Sigmoid colon (tissue), 7 donors: ENCODE data around the gene IQCE. TPM values are rescaled to one million over a fixed set of nuclear protein-coding genes. Genes with fewer than 3 reads are reported as not detected.

Experiments
- DNase-seq: peaks from one replicate; pipeline ENCODE4 v3.0.0-alpha.2; 2019
- H3K27ac ChIP-seq, 4 donors: fragments of 200-600 bp; sonication (generic); one replicate each; pipeline ENCODE4 v1.5.1; 2016 to 2019; ENCODE audit warnings: mild to moderate bottlenecking in 1 of 4
- H3K27me3 ChIP-seq, 3 donors: fragments of 200-600 bp; sonication (generic); one replicate each; pipeline ENCODE4 v1.5.1; 2019; ENCODE audit warnings: mild to moderate bottlenecking in 1 of 3
- H3K36me3 ChIP-seq, 4 donors: fragments of 200-600 bp; sonication (generic); one replicate each; pipeline ENCODE4 v1.5.1; 2016 to 2019
- H3K4me1 ChIP-seq, 4 donors: fragments of 200-600 bp; sonication (generic); one replicate each; pipeline ENCODE4 v1.5.1; 2017 to 2019
- H3K4me3 ChIP-seq, 4 donors: fragments of 200-600 bp; sonication (generic); one replicate each; pipeline ENCODE4 v1.5.1; 2017 to 2019; ENCODE audit warnings: mild to moderate bottlenecking in 2 of 4, moderate library complexity in 1 of 4
- H3K9me3 ChIP-seq, 4 donors: fragments of 200-600 bp in 3 of 4; sonication (generic) in 3 of 4; one replicate each; pipeline versions ENCODE4 v1.5.1 to v1.6.1; 2013 to 2019
- EP300 ChIP-seq, 4 donors: sonication (generic); formaldehyde crosslinking; IDR thresholded peaks; one replicate each; pipeline ENCODE4 v1.6.1; 2017; ENCODE audit warnings: antibody characterized with exemption in 4 of 4
- POLR2A ChIP-seq, 2 donors: fragments of 450-650 bp; IDR thresholded peaks; one replicate each; pipeline ENCODE4 v1.6.1; 2016; ENCODE audit warnings: antibody characterized with exemption in 2 of 2, mild to moderate bottlenecking in 2 of 2, moderate library complexity in 2 of 2
- POLR2AphosphoS5 ChIP-seq, 4 donors: sonication (generic); formaldehyde crosslinking; IDR thresholded peaks; one replicate each; pipeline ENCODE4 v1.6.1; 2017; ENCODE audit warnings: antibody characterized with exemption in 4 of 4
- WGBS, 2 donors: extraction: QIAGEN DNeasy Blood & Tissue Kit; methylation state at CpG; one replicate each; pipeline ENCODE4 v1.1.7; 2013; 5-methylcytosine and 5-hydroxymethylcytosine counted together
- intact Hi-C: fragments of 100-400 bp; cut with DNase I; formaldehyde crosslinking; loops from one replicate; pipeline ENCODE4 v1.15.1; 2023
- polyA plus RNA-seq, 3 donors: library from polyadenylated mRNA; stranded (reverse); fragments of 200-250 nt; gene quantifications; one replicate each; pipeline ENCODE4 v1.2.3, GENCODE V29; 2013
- total RNA-seq, 4 donors: library from RNA; depleted of rRNA; stranded (reverse); fragments of >200 nt; gene quantifications; one replicate each; pipeline ENCODE4 v1.1.0, GENCODE V29; 2016
- TF ChIP-seq, protein P1 (sequence below), 4 experiments: fragments of 450-650 bp in 3 of 4; fragments of 200-600 bp in 1 of 4; IDR thresholded peaks; one replicate each; pipeline ENCODE4 v1.5.1; 2016 to 2019; ENCODE audit warnings: antibody characterized with exemption in 4 of 4, mild to moderate bottlenecking in 3 of 4, moderate library complexity in 2 of 4
- donor health status: healthy with polysubstance abuse.
- donor health status: Bipolar disorder and iron deficiency.
- donor health status: healthy.

IQCE gene
- total and polyA plus RNA-seq, 7 donors = 6.4 to 22.4 (median 9.6) TPM

DNA sequence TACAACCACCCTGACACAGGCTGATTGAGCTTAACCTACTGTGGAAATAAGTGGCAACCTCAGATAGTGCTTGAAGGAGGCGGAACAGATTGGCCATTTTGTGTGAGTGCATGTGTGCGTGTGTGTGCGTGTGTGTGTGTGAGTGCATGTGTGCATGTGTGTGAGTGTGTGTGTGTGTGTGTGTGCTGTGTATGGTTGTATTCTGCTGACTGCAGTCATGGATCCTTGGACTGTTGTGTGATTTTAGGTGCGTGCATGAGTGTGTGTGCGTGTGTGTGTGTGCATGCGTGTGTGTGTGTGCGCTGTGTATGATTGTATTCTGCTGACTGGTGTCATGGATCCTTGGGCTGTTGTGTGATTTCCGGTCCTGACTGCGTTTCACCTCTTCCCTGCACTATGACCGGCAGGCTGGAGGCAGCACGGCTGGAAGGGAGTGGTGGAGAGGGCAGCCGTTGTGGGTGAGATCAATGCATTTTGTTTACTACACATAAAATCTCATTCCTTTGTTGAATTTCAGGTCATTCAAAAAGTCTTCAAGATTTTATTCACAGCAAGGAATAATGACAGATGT is 6.3 kb downstream of the IQCE start:
- intact Hi-C loops = no loop called here
- peaks cover 0 to 19% (median 10%) of the 10 kb centered on the region in 4 donors for H3K4me1 ChIP-seq
- TF ChIP-seq POLR2A (IDR thresholded peaks at IDR 0.05) = no peak
- TF ChIP-seq, protein P1, sequence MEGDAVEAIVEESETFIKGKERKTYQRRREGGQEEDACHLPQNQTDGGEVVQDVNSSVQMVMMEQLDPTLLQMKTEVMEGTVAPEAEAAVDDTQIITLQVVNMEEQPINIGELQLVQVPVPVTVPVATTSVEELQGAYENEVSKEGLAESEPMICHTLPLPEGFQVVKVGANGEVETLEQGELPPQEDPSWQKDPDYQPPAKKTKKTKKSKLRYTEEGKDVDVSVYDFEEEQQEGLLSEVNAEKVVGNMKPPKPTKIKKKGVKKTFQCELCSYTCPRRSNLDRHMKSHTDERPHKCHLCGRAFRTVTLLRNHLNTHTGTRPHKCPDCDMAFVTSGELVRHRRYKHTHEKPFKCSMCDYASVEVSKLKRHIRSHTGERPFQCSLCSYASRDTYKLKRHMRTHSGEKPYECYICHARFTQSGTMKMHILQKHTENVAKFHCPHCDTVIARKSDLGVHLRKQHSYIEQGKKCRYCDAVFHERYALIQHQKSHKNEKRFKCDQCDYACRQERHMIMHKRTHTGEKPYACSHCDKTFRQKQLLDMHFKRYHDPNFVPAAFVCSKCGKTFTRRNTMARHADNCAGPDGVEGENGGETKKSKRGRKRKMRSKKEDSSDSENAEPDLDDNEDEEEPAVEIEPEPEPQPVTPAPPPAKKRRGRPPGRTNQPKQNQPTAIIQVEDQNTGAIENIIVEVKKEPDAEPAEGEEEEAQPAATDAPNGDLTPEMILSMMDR (IDR thresholded peaks at IDR 0.05) = no peak
- no peak for TF ChIP-seq POLR2AphosphoS5 (IDR thresholded peaks at IDR 0.05)
- no peak for TF ChIP-seq EP300 (IDR thresholded peaks at IDR 0.05)

GRCh38 chr7:2566348-2566889 is 7.6 kb downstream of the IQCE start:
- TF ChIP-seq POLR2A (IDR thresholded peaks at IDR 0.05) (no peak), EP300 (IDR thresholded peaks at IDR 0.05) (no peak), POLR2AphosphoS5 (IDR thresholded peaks at IDR 0.05) (no peak)
- TF ChIP-seq, protein P1 (IDR thresholded peaks at IDR 0.05) = no peak
- Histone ChIP-seq H3K27me3 (no peaks in the 10 kb centered on the region), H3K27ac (no peak overlapping the region), H3K36me3 (peaks cover 0 to 2% (median 0%) of the 10 kb centered on the region in 4 donors), H3K4me1 (peaks cover 0 to 12% (median 6%) of the 10 kb centered on the region in 4 donors), H3K4me3 (no peak overlapping the region), H3K9me3 (no peaks in the 10 kb centered on the region)
- intact Hi-C loops = no loop called here
- no peak for DNase-seq
- WGBS, 2 donors = 81% methylated on average over 8 of the region's 8 CpGs

More for the DNA sequence above, 6.3 kb downstream of the IQCE start:
- no peaks in the 10 kb centered on the region for H3K36me3 ChIP-seq
- DNase-seq = no peak
- H3K27ac ChIP-seq = no peak overlapping the region
- no peaks in the 10 kb centered on the region for H3K9me3 ChIP-seq
- WGBS, 2 donors = 30 to 70% methylated on average over 12 of the region's 12 CpGs
- no peaks in the 10 kb centered on the region for H3K27me3 ChIP-seq
- no peak overlapping the region for H3K4me3 ChIP-seq

DNA sequence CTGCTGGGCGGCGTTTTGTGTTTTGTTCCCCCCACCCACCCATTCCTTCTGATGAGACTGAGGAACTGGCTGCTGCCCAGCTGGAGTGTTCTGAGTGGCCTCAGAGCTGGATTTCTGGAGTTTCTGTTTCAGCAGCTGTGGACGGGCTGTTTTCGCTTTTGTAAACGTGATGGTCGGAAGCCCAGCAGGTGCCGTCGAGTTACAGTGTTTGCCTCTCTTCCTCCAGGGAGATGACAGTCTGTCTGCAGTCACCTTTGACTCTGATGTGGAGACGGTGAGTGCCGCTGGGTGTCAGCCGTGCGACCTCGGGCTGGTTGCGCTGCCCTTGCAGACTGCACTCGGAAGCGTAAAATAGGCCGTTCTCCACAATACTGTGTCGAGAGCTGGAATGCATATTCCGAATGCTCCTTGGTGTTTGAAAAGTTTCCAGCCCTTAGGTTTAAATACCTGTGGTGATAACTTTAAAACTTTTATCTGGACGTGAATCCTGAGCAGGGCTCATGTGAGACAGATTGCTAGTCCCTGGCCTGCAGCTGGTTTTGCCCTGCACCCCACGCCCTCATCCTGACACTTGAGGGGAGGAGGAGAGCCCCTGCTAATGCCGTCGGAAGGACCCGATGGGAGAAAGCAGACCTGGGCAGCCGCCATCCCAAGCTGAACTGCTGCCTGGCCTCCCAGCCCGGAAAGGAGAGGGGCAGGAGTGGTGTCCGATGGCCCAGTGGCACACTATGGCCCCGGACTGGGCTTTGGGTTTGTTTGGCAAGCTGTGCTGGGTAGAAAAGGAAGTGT is 8.3 kb downstream of the IQCE start:
- intact Hi-C loops = no loop called here
- no peaks in the 10 kb centered on the region for H3K27me3 ChIP-seq
- peaks cover 0 to 12% (median 6%) of the 10 kb centered on the region in 4 donors for H3K4me1 ChIP-seq
- no peaks in the 10 kb centered on the region for H3K9me3 ChIP-seq
- TF ChIP-seq POLR2AphosphoS5 (IDR thresholded peaks at IDR 0.05) = no peak
- TF ChIP-seq, protein P1 (IDR thresholded peaks at IDR 0.05) = no peak
- no peak for TF ChIP-seq POLR2A (IDR thresholded peaks at IDR 0.05)
- TF ChIP-seq EP300 (IDR thresholded peaks at IDR 0.05) = no peak
- peak overlapping the region in 1 of 4 donors; percentile 16 for H3K4me3 ChIP-seq
- H3K36me3 ChIP-seq = peaks cover 0 to 9% (median 0%) of the 10 kb centered on the region in 4 donors
- 75 to 77% methylated on average over 28 of the region's 28 CpGs for WGBS, 2 donors
- no peak overlapping the region for H3K27ac ChIP-seq
- no peak for DNase-seq

DNA sequence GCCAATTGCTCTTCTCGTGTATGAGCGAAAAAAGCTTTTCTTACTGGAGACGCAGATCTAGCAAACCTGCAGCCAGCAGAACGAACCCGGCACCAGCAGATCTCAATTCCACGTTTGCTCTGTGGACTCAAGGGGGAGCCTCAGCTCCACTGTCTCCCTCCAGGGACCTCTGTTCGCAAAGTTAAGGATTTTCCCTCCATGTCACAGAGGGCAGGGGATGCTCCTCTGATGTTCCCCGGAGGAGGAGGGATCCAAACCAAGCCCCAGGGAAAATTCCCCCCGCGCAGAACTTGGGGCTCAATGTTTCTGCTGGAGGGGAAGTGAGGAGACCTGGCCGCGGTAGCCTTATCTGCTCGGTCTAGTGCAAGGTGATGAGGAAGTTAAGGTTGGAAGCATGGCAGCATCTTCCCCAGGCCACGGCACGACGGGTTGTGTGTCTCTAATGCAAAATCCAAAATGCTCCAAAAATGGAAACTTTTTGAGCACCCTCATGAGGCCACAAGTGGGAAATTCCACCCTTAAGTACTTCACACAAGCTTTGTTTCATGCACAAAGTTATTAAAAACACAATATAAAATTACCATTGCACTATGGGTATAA is 9.0 kb downstream of the IQCE start:
- no peak for DNase-seq
- intact Hi-C loops = no loop called here

More for the DNA sequence above, 9.0 kb downstream of the IQCE start:
- Histone ChIP-seq H3K27me3 (no peaks in the 10 kb centered on the region), H3K9me3 (no peaks in the 10 kb centered on the region), H3K27ac (no peak overlapping the region), H3K4me1 (peaks cover 0 to 12% (median 6%) of the 10 kb centered on the region in 4 donors), H3K4me3 (no peak overlapping the region), H3K36me3 (peaks cover 0 to 16% (median 0%) of the 10 kb centered on the region in 4 donors)
- 46 to 74% methylated on average over 16 of the region's 16 CpGs for WGBS, 2 donors
- TF ChIP-seq POLR2A (IDR thresholded peaks at IDR 0.05) = no peak
- no peak for TF ChIP-seq POLR2AphosphoS5 (IDR thresholded peaks at IDR 0.05)
- TF ChIP-seq, protein P1 (IDR thresholded peaks at IDR 0.05) = peak in 2 of 4 experiments; percentile 24 to 35
- TF ChIP-seq EP300 (IDR thresholded peaks at IDR 0.05) = no peak
